Fibroblast of skin of left biceps (primary cell): ENCODE data around the gene CUL1.

Experiments
- DNase-seq, 2 experiments: peaks; one replicate each; pipeline ENCODE4 v3.0.0-alpha.2; 2013; ENCODE audit warnings: low read depth in 2 of 2

Gene CUL1

GRCh38 chr7:148761499-148762278, 63.0 kb downstream of the CUL1 start:
- no peak for DNase-seq

- DNase-seq: no peak
These were observed 64.9 kb downstream of the CUL1 start for GRCh38 chr7:148763622-148764021.

GRCh38 chr7:148770004-148770403, 71.3 kb downstream of the CUL1 start:
- no peak for DNase-seq

- DNase-seq: peak; percentile 61 to 64
These were observed 73.8 kb downstream of the CUL1 start for GRCh38 chr7:148772297-148773089.

- no peak for DNase-seq
These were observed 74.6 kb downstream of the CUL1 start for GRCh38 chr7:148773334-148773733.

- no peak for DNase-seq
These were observed 75.8 kb downstream of the CUL1 start for GRCh38 chr7:148774471-148774870.

GRCh38 chr7:148782757-148783456, 84.2 kb downstream of the CUL1 start:
- DNase-seq: no peak

GRCh38 chr7:148783801-148784527, 85.3 kb downstream of the CUL1 start:
- no peak for DNase-seq

- no peak for DNase-seq
These were observed 89.0 kb downstream of the CUL1 start for GRCh38 chr7:148787571-148788295.

GRCh38 chr7:148789220-148789619, 90.5 kb downstream of the CUL1 start:
- no peak for DNase-seq

- no peak for DNase-seq
These were observed 91.5 kb downstream of the CUL1 start for GRCh38 chr7:148790131-148790726.

- no peak for DNase-seq
These were observed 92.1 kb downstream of the CUL1 start for GRCh38 chr7:148790850-148791249.

- no peak for DNase-seq
These were observed 92.8 kb downstream of the CUL1 start for GRCh38 chr7:148791546-148791945.

- no peak for DNase-seq
These were observed 94.9 kb downstream of the CUL1 start for GRCh38 chr7:148793590-148793989.

- DNase-seq: no peak
These were observed 95.8 kb downstream of the CUL1 start for GRCh38 chr7:148794476-148794875.

GRCh38 chr7:148796841-148797240, 98.1 kb downstream of the CUL1 start:
- no peak for DNase-seq

- no peak for DNase-seq
These were observed 101.3 kb downstream of the CUL1 start for GRCh38 chr7:148799893-148800555.

- DNase-seq: no peak
These were observed 102.0 kb downstream of the CUL1 start for GRCh38 chr7:148800677-148801076.

- DNase-seq: no peak
These were observed 103.4 kb downstream of the CUL1 start for GRCh38 chr7:148802101-148802493.

- DNase-seq: no peak
These were observed 104.4 kb downstream of the CUL1 start for GRCh38 chr7:148803094-148803493.
